Activated T-cell treated with anti-CD3 and anti-CD28 coated beads for 1 hour (primary cell): ENCODE results near the gene CLDN14.
"Not testable (repeated sequence)": the region's sequence is repeated elsewhere in the genome, so short reads cannot be mapped to it uniquely, and the experiment has no call there.

Experiments
- DNase-seq: peaks from one replicate; pipeline ENCODE4 v3.0.0-alpha.2; 2020; ENCODE audit warnings: low read depth

The CLDN14 gene

DNA sequence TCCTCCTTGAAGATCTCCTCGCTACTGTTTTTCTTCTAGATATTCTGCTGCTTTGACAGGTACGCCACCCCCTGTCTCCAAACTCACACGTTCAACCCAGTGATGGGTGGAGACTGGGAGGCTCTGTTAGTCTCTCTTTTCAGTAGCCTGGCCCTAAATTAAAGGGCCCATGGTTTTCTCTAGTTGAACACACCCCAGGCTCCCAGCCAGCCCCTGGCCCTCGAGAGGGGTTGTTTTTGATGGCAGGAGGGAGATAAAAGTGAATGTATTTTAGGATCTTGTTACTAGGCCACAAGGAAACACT is 21.6 kb upstream of the CLDN14 start:
- DNase-seq = no peak

DNA sequence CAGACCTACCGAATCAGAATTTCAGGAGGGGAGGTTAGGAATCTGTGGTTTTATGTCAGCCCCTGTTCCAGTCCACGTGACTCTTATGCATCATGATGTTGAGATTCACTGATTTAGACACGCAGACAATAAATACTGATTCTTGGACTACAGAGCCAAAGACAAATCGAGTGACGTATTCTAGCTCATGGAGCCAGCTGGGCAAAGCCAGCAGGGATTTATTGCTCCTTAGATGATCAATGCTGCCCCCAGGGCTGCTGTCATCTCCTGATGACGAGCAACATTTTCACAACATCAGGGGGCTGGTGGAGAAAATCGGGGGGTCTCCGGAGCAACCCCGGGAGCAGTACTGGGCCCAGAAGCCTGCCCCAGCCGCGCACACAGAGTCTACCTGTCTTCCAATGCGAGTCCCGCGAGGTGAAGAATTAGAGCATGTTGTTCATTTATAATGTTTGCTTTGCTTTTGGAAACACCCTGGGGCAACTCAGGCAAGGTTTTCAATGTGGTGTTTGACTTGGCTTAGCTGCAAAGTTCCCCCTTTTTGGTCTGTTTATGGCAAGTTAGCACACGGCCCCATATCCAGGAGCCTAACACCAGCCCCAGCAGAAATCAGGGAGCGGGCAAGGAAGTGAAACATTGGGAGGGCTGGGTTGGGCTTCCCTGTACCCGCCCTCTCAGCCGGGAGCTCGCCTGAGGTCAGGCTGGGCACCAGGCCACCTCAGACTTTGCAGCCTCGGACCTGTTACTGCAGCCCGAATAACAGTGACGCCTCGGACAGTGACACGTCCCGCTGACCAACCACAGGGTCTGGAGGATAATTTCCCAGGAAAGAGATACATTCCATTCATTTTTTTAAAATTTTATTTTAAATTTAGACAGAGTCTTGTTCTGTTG is 19.9 kb upstream of the CLDN14 start:
- DNase-seq = no peak

DNA sequence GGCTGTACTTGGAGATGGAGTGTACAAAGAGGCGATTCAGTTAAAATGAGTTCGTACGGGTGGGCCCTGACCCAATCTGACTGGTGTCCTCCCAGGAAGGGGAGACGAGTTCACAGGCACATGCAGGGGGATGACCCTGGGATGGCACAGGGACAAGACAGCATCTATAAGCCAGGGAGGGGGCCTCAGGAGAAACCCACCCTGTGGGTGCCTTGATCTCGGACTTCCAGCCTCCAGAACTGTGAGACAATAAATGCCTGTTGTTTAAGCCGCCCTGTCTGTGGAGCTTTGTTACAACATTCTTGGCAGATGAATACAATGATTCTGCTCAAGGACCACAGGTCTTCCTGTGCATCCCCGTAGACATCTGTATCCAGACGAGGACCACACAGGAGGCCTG is 14.6 kb upstream of the CLDN14 start:
- no peak for DNase-seq

DNA sequence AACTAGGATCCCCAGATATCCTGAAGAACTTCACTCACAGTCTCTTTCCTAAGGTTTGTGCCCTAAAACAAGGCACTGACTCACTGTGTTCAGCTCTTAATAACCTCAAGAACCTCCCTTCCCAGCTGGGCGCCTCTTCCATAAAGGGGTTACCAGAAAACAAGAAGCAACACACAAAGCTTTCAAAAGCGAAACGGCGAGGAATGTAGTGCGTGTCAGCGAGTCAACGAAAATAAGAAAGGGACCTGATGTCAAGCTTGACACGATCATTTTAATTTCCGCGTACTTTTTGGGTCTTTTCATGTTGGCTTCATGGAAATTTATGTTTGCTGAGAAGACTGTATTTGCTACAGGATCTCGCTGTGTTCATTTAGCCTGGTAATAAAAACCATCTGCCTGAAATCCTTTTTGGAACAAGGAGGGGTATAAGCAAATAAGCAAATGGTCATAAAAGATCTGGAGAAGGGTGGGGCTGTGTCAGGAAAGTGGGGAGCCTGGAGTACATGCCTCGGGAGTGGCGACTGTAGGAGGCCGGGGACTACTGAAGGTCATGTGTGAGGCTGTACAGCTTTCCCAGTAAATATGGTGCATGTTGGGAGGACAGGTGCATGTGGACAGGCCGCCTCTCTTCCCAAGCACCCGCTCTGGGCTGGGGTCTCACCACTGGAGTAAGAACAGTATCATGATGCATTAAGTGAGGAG is 11.4 kb upstream of the CLDN14 start:
- no peak for DNase-seq

DNA sequence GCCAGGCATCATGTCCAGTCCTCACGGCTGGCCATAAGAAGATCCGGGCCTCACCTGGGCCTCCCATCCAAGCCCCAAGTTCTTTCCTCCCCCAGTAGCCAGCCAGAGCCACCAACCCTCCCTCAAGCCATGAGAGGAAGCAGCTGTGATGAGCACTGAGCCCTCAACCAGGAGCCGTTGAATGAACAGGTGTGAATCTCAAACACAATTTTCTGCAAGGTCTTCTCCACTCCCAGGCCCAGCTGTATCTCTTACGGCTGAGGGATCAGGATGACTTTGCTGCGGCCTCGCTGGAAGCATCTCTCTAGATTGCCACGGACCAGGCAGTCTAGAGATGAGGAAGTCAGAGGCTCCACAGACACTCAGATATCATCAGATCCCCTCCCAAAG is 9.8 kb upstream of the CLDN14 start:
- DNase-seq = no peak

DNA sequence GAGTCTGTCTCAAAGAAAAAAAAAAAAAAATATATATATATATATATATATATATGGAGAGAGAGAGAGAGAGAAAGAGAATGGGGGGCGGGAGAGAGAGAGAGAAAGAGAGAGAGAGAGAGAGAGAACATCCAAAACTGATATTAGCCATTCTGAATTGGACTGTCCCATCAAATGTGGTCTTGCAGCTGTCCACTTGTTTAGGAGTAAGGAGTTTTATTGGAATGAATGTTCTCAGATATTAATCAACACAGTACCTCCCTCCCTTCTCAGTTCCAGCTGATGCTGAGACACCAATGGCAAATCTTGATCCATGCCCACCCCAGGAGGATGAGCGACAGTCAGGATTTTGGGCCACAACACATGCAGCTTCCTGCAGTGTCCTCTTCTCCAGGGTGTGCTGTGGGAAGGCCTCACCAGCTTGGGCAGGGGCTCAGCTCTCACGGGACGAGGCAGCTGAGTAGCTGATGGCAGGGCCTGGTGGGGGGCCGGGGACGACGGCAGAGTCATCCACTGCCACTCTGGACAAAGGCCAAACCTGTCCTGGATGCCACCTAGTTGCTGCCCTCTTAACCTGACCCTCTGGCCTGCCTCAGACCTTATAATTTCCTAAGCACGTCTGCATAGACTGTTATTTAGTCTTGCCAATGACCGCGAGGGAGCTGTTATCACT is 9.3 kb upstream of the CLDN14 start:
- DNase-seq = no peak

DNA sequence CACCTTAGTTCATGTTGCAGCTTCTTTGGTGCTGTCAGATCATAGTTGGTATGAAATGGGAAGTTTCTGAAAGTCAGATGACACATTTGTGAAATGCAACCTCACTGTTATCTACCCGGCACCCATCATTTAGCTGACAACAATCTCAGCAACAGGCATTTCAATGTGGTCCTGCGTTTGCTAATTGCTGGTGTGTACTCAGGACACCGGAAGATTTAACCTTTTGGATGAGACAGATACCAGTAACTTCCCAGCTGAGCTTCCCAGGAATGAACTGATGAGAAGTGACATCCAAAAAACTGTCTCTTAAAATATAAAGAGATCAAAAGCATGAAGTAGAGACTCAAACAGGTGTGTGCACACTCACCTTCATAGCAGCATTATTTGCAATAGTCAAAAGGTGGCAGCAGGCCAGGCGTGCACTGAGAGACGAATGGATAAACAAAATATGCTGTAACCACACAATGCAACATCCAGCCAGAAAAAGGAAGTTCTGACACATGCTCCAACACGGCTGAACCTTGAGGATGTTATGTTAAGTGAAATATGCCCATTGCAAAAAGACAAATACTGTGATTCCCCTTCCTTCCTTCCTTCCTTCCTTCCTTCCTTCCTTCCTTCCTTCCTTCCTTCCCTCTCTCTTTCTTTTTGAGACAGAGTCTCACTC is 7.9 kb upstream of the CLDN14 start:
- DNase-seq = no peak

DNA sequence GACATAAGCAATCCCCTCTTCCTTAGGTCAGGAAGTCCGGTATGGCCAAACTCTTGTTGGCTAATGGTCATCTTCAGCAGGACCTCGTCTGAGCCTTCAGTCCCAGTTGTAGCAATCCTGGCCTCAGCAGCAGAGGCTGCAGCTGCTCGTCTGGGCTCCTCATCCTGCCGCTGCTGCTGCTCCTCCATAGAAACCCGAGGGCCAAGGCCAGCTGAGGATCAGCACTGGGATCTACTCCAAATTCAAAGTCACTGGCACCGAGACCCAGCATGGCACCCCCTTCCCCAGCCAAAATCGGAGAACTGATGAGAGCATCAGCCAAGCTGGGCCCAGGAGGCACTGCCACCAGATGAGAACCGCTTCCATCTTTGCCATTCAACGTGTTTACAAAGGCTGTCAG is 6.3 kb upstream of the CLDN14 start:
- DNase-seq = no peak

DNA sequence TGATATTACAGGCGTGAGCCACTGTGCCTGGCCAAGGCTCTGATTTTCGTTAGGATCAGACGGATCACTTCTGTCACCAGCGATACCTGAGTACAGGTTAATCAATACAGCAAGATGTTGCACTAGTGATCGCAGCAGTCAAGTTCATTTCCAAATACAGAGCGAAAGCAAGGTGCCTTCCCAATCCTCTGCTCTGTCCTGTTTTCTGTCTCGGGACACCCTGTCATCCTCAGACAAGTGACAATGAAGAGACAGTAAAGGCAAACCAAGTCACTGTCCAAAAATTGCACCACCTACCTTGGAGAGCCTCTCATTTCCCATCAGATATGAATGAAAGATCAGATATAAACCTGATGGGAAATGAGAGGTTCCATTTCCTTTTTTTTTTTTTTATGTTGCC is 5.6 kb upstream of the CLDN14 start:
- DNase-seq = no peak

DNA sequence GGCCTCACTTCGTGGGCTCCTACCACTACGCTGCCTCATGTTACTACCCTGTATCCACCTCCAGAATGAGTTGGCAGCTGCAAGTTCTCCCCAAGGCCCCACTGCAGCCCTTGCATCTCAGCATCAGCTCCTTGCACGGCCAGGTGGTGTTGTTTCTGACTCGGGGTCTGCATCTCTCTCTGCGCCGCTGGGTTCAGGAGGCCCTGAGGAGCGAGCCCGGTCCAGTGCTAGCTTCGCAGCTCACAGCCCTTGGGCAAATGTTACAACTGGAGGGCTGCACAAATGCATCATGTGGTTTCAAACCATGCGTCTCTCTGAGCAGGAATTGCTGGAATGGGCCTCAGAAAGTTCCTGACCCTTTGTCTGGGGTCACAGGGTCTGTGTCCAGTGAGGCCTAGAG is 3.2 kb upstream of the CLDN14 start:
- no peak for DNase-seq

DNA sequence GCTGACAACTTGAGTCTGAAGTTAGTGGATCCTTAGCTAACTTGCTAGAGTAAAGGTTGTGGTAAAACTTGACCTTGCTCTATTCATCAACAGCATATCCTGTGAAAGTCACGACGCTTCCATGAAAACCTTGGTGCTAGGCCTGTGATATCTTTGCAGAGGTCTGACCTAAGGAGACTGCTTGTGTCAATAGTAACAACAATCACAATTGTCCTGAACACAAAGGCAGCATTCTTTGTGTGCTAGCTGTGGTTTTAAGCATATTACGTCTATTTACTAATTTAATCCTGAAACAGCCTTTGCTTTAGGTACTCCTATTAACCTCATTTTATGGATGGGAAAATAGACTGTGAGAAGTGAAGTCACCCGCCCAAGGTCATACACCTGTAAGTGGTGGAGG is 2.8 kb upstream of the CLDN14 start:
- DNase-seq = no peak

DNA sequence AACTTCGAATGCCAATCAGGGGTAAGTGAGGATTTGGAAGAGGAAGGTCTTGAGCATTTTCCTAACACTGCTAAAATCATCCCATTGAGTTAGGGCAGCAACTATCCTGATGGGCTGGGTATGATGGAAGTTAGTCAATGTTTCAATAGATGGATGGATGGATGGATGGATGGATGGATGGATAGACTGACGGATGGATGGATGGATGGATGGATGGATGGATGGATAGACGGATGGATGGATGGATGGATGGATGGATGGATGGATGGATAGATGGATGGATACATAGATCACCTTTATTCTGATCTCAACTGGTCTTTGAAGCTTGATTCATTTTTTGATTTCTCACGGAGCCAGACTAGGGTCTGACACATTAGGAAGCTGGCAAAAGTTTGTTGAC is 2.3 kb upstream of the CLDN14 start:
- DNase-seq = no peak

DNA sequence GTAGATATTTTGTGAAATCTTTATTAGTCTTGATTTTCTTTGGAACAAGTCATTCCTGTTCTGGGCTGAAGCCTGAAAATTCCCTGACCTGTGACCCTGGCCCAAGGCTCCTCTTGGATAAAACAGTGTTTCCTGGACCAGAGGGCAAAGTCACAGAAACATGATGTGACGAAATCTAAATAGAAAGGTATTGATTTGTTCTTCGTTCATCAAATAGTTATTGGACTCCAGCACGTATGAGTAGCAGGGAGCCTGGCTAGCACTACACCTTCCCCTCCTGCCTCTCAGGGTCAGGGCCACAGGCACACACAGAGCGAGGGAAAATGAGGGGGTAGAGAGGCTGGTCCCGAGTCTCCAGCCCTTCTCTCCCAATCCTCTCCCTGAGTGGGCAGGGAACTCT is 1.7 kb upstream of the CLDN14 start:
- no peak for DNase-seq

DNA sequence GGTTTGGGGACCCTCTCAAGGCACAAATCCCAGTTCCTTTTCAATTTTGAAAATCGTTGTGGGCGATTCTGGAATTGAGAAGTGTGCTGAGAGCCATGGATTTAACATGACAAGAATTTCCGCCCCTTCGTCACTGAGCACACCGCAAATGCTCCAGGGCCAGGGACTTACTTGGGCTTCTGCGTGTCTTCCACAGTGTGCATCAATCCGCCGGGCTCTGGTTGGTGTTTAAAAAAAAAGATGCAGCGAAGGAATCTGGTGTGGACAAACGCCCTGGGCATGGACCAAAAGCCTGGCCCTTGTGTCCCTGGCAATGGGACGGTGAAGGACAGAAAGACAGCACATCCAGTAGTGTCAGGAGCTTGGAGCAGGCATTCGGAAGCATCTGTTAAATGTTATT is 696 bp upstream of the CLDN14 start:
- DNase-seq = no peak

DNA sequence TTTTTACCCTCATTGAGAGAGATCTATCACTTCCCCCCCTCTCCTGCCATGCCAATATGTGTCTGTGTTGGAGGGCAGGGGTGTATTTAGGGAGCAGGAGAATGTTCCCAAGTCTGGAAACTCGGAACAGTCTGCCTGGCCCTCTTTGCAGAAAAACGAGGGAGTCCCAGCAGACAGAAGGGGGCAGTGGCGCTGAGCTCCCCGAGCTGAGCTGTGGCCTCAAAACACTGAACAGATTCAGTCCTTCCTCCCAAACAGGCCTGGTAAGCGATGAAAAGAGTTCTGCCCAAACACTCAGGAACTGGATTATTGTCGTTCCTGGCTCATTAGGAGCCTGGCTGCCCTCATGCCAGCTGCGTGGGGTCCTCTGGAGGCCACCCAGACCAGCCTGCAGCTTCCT is 981 bp downstream of the CLDN14 start:
- no peak for DNase-seq

DNA sequence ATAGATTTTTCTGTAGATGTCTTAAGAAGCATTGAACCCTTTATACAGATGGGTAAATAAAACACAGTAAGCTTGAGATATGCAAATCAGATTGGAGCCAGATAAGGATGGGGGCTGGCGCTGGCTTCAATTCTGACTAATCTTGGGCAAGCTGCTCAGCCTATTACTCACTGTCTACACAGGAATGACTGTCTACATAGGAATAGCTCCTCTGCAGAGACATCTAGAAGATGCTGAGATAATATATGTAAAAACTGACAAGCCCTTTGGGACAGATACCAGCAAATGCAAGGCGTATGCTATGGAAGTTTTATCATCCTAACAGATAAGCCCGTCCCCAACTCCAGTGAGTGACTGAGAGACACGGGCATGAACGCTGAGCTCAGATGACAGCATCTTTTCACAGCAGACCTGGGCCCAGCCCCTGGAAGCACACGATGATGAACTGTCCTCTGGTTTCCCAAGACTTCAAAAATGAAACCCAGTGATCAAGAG is 1.7 kb downstream of the CLDN14 start:
- no peak for DNase-seq

DNA sequence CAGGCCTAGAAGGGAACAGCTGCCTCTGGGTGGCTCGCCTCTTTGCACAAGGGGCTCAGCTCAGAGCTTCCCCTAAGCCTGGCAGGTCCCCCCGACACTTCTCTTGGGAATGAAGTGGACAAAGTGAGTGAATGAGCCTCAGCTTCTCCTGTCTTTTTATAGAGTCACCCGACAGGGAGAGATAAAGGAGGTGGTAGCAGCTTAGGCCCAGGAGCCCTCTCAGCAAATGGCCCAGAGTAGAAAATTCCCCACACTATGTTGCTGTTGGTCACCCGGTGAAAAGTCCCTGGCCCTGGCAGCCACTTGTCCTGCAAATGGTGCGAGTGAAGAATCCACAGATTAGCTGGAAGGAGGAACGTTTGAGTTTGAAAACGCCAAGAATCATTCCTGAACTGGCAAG is 2.4 kb downstream of the CLDN14 start:
- no peak for DNase-seq

DNA sequence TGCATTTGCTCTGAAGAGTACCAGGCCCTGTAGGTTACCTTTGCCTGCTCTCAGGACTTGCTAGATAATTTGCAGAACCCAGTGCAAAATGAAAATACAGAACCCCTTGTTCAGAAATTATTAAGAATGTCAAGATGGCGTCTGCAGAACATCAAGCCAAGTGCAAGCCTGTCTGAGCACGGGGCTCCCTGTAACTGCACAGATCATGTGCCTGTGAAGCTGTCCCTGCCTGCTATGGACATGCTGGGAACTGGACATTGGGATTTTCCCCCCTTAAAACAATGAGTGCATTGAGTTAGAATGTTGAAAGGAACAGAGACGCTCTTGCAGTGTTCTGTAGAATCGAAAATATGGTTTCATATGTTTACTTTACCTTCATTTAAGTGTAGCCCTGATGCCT is 2.9 kb downstream of the CLDN14 start:
- no peak for DNase-seq

DNA sequence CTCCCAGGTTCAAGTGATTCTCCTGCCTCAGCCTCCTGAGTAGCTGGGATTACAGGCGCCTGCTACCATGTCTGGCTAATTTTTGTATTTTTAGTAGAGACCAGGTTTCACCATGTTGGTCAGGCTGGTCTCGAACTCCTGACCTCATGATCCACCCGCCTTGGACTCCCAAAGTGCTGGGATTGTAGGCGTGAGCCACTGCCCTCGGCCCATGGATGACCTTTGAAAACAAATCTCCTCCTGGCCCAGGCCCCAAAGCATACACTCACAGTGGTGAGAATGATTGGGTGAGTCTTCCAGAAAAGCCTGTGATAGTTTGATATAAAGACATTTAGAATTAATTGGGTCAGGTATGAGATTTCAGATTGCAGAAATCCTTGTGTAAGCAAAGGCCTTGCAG is 3.4 kb downstream of the CLDN14 start:
- not testable (repeated sequence) for DNase-seq

DNA sequence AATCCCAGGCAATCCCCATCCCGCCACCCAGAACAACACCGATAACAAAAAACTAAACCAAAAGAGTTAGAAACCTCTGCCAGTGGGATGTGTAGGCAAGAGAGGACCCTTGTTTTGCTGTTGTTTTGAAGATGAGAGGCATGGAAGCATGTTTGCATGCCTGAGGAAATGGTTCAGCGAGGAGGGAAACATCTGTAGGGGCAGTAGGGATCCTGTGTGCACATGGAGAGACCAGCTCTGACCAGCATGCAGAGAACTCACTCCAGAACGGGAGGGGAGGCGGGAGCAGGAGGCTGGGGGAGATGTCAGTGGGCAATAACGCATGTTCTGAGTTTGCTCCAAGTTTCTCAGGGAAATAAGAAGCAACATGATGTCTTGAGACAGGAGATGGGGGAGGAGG is 5.3 kb downstream of the CLDN14 start:
- DNase-seq = no peak

DNA sequence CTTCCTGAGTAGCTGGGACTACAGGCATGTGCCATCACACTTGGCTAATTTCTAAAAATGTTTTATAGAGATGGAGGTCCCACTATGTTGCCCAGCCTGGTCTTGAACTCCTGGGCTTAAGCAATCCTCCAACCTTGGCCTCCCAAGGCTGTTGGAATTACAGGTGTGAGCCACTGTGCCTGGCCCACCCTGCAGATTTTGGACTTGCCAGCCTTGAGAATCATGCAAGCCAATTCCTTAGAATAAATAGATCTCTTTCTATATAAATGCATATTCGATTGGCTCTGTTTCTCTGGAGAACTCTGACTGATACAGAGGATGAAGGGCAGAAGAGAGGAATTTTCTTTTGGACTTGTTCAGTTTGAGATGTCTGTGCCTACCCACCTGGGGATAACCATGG is 6.7 kb downstream of the CLDN14 start:
- DNase-seq = no peak

DNA sequence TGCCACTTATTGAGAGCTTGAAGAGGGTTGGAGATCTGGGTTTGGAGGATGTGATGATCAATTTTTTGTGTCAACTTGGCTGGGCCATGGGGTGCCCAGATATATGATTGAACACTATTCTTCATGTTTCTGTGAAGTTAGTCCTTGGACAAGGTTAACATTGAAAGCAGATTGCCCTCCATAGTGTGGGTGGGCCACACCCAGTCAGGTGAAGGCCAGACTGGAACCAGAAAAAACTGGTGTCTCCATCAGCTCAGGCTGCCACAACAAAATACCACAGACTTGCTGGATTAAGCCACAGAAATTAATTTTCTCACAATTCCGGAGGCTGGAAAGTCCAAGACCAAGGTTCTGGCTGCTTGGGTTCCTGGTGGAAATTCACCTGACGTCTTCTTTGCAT is 7.5 kb downstream of the CLDN14 start:
- no peak for DNase-seq

DNA sequence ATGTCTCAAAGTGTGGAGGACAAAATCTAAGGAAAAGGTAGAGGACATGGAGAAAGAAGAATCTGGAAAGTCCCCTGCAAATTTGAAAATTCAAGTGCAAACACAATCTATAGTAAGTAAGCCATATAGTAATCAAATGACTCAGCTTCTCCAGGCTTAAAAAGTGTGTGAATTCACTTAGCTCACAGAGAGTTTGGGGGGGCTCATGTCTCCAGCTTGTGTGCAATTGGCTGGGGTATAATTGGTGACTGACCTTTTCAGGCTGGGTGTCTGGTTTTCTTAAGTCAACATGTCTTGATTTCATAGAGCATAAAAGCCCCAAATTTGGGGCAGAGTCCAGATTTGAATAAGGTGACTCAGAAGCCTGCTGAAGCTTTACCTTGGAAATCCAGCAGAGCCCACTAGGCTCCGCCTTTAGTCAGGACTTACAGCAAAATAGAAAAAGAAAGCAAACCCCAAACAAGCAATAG is 8.6 kb downstream of the CLDN14 start:
- no peak for DNase-seq
